GM12874 (cell line): ENCODE measurements around the gene ARHGAP12.

Experiments
- CTCF ChIP-seq: IDR thresholded peaks from 2 replicates; pipeline ENCODE4 v1.5.1; 2011; ENCODE audit warnings: low read depth, mild to moderate bottlenecking, control low read depth, low read length, moderate library complexity; ENCODE audit not compliant: insufficient read depth

The ARHGAP12 gene

GRCh38 chr10:31920538-31920937 is 8.1 kb downstream of the ARHGAP12 start:
- TF ChIP-seq CTCF = no peak

GRCh38 chr10:31918671-31919409 is 9.8 kb downstream of the ARHGAP12 start:
- no peak for TF ChIP-seq CTCF

GRCh38 chr10:31914370-31914769 is 14.3 kb downstream of the ARHGAP12 start:
- TF ChIP-seq CTCF = no peak

- no peak for TF ChIP-seq CTCF
Measured at GRCh38 chr10:31912898-31913850, 15.5 kb downstream of the ARHGAP12 start.

GRCh38 chr10:31912289-31912688 is 16.3 kb downstream of the ARHGAP12 start:
- TF ChIP-seq CTCF = no peak

- TF ChIP-seq CTCF = no peak
Measured at GRCh38 chr10:31910016-31910415, 18.6 kb downstream of the ARHGAP12 start.

- TF ChIP-seq CTCF = no peak
Measured at GRCh38 chr10:31908157-31908556, 20.5 kb downstream of the ARHGAP12 start.
